Heart left ventricle (tissue), 13 donors: ENCODE results near the gene PTPRCAP.

ENCODE experiments used
- CTCF ChIP-seq, 12 donors: fragments of 200-600 bp; sonication (generic) in 4 of 12; IDR thresholded peaks; one replicate each; pipeline versions ENCODE4 v1.5.0 to v1.8.0; 2018 to 2022; ENCODE audit warnings: antibody characterized with exemption in 12 of 12, mild to moderate bottlenecking in 5 of 12
- POLR2A ChIP-seq, 2 donors: fragments of 450-650 bp; IDR thresholded peaks; one replicate each; pipeline ENCODE4 v1.6.1; 2017; ENCODE audit warnings: antibody characterized with exemption in 2 of 2, mild to moderate bottlenecking in 2 of 2, moderate library complexity in 2 of 2
- donor health status: ischemic (EF 13 %, LVEDD 7.1; RV severe dilation, severe dysfunction).
- donor health status: DM: no; HTN: yes; CAD: no.
- donor health status: DM: no; HTN: no; CAD: no.
- donor health status: ischemic (EF 25% LVEDD 6.9; RV normal size, moderate dysfunction).
- donor health status: ischemic (EF 25% LVEDD 5.7; RV mildly dilated, moderate dysfunction).
- donor health status: ischemic (EF 35%, LVEDD 5.7; RV mildly dilated, moderate dysfunction).
- donor health status: nonischemic (EF 11% LVEDD 7.7; RV severe dilation, severe dysfunction).
- donor health status: DM: yes; HTN: yes; CAD: no.
- donor health status: PGD.
- donor health status: ischemic (EF 29% LVEDD 5.4; RV normal size, mild dysfunction).
- donor health status: nonischemic (EF 23%, LVEDD 6.1; RV moderate dilation, normal function).

- TF ChIP-seq POLR2A (IDR thresholded peaks at IDR 0.05) (no peak), CTCF (IDR thresholded peaks at IDR 0.05) (no peak)
Measured at GRCh38 chr11:67482275-67482826, 44.9 kb upstream of the PTPRCAP start.
